OCI-LY1 (cell line): ENCODE data around the gene CCDC187.

Source experiments
- H2AFZ ChIP-seq: fragments of 200-600 bp; sonication (generic), shearing (Covaris generic); 2 replicates; pipeline ENCODE4 v1.6.0; 2014; ENCODE audit warnings: antibody characterized with exemption, mild to moderate bottlenecking, low read length
- H3F3A ChIP-seq: fragments of 200-600 bp; sonication (generic), shearing (Covaris generic); 2 replicates; pipeline ENCODE4 v1.6.0; 2014; ENCODE audit warnings: mild to moderate bottlenecking, antibody characterized with exemption, low read length, moderate library complexity; ENCODE audit not compliant: insufficient read depth
- H3K27ac ChIP-seq: fragments of 200-600 bp; sonication (generic); 2 replicates; pipeline ENCODE4 v1.5.1; 2014; ENCODE audit warnings: low read length, mixed run types, mild to moderate bottlenecking, low read depth; ENCODE audit not compliant: poor library complexity, severe bottlenecking
- H3K27me3 ChIP-seq: fragments of 200-600 bp; sonication (generic); 2 replicates; pipeline ENCODE4 v1.6.0; 2014; ENCODE audit warnings: antibody characterized with exemption, mild to moderate bottlenecking, low read length, moderate library complexity; ENCODE audit not compliant: insufficient read depth
- H3K36me3 ChIP-seq: fragments of 200-600 bp; sonication (generic); 2 replicates; pipeline ENCODE4 v1.6.1; 2014; ENCODE audit warnings: mild to moderate bottlenecking, antibody characterized with exemption, low read length, moderate library complexity, mixed read lengths; ENCODE audit not compliant: insufficient read depth
- H3K4me1 ChIP-seq: fragments of 200-600 bp; sonication (generic); 2 replicates; pipeline ENCODE4 v1.5.1; 2014; ENCODE audit warnings: mild to moderate bottlenecking, low read length, moderate library complexity; ENCODE audit not compliant: insufficient read depth, severe bottlenecking
- H3K4me2 ChIP-seq: fragments of 200-600 bp; sonication (generic), shearing (Covaris generic); 2 replicates; pipeline ENCODE4 v1.6.1; 2014; ENCODE audit warnings: low read length
- H3K4me3 ChIP-seq: fragments of 200-600 bp; sonication (generic); 2 replicates; pipeline ENCODE4 v1.5.1; 2014; ENCODE audit warnings: low read length, low read depth, mild to moderate bottlenecking, mixed read lengths; ENCODE audit not compliant: poor library complexity, severe bottlenecking
- H3K79me2 ChIP-seq: fragments of 200-600 bp; shearing (Covaris generic); 2 replicates; pipeline ENCODE4 v1.6.1; 2016; ENCODE audit warnings: mixed run types, low read length, mixed read lengths; ENCODE audit not compliant: insufficient read depth
- H3K9ac ChIP-seq: fragments of 200-600 bp; sonication (generic), shearing (Covaris generic); 2 replicates; pipeline ENCODE4 v1.6.1; 2014; ENCODE audit warnings: mild to moderate bottlenecking, low read length, mixed read lengths
- H3K9me2 ChIP-seq: fragments of 200-600 bp; sonication (generic), shearing (Covaris generic); 2 replicates; pipeline ENCODE4 v1.6.1; 2014; ENCODE audit warnings: low read depth, mild to moderate bottlenecking, low read length, mixed read lengths
- H3K9me3 ChIP-seq: fragments of 200-600 bp; shearing (Covaris generic); 2 replicates; pipeline ENCODE4 v1.6.1; 2014; ENCODE audit warnings: low read length, mixed read lengths
- H4K20me1 ChIP-seq: fragments of 200-600 bp; sonication (generic), shearing (Covaris generic); 2 replicates; pipeline ENCODE4 v1.6.0; 2016; ENCODE audit warnings: mild to moderate bottlenecking, low read length; ENCODE audit not compliant: insufficient read depth
- EZH2 ChIP-seq: fragments of 200-600 bp; sonication (generic), shearing (Covaris generic); IDR thresholded peaks from 2 replicates; pipeline ENCODE4 v1.8.0; 2017; ENCODE audit warnings: borderline replicate concordance, mixed run types, mild to moderate bottlenecking, antibody characterized with exemption, low read length, moderate library complexity, mixed read lengths
- TF ChIP-seq, protein P1 (sequence below): fragments of 200-600 bp; sonication (generic), shearing (Covaris generic); IDR thresholded peaks from 2 replicates; pipeline ENCODE4 v1.5.1; 2017; ENCODE audit warnings: mild to moderate bottlenecking, antibody characterized with exemption, low read length, moderate library complexity, mixed read lengths

Gene CCDC187

DNA sequence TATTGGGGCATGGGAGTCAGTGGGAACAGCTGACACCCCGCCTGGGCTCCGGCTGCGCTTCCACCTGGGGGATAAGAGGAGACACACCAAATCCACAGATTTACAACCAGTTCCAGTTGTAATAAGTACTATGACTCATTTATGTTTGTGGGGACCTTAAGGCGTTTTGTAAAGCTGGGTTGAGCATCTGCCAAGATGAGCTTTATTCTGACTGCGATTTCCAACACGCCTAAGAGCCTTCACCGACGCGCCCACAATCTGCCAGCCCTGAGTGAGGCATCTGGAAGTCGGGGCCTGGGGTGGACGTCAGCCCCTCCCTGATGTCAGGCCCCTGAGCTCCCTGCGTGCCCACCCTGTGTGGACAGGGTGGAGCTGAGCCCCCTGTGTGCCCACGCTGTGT lies 84.6 kb downstream of the CCDC187 start:
- Histone ChIP-seq H2AFZ (no peak overlapping the region), H3K36me3 (peaks cover 94% of the 10 kb centered on the region), H3K79me2 (no peaks in the 10 kb centered on the region), H3K9me3 (no peaks in the 10 kb centered on the region), H3F3A (no peaks in the 10 kb centered on the region), H3K27me3 (no peaks in the 10 kb centered on the region), H3K27ac (no peak overlapping the region), H3K4me1 (peaks cover 35% of the 10 kb centered on the region), H3K4me2 (no peak overlapping the region), H3K4me3 (no peak overlapping the region), H3K9ac (no peak overlapping the region), H4K20me1 (no peaks in the 10 kb centered on the region), H3K9me2 (no peaks in the 10 kb centered on the region)
- no peak for TF ChIP-seq EZH2
- TF ChIP-seq, protein P1, sequence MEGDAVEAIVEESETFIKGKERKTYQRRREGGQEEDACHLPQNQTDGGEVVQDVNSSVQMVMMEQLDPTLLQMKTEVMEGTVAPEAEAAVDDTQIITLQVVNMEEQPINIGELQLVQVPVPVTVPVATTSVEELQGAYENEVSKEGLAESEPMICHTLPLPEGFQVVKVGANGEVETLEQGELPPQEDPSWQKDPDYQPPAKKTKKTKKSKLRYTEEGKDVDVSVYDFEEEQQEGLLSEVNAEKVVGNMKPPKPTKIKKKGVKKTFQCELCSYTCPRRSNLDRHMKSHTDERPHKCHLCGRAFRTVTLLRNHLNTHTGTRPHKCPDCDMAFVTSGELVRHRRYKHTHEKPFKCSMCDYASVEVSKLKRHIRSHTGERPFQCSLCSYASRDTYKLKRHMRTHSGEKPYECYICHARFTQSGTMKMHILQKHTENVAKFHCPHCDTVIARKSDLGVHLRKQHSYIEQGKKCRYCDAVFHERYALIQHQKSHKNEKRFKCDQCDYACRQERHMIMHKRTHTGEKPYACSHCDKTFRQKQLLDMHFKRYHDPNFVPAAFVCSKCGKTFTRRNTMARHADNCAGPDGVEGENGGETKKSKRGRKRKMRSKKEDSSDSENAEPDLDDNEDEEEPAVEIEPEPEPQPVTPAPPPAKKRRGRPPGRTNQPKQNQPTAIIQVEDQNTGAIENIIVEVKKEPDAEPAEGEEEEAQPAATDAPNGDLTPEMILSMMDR: no peak

GRCh38 chr9:136218673-136219072 lies 85.2 kb downstream of the CCDC187 start:
- no peaks in the 10 kb centered on the region for H3K79me2 ChIP-seq
- peaks cover 29% of the 10 kb centered on the region for H3K4me1 ChIP-seq
- H3K27me3 ChIP-seq: no peaks in the 10 kb centered on the region
- no peak overlapping the region for H3K9ac ChIP-seq
- no peak overlapping the region for H3K4me3 ChIP-seq
- H3F3A ChIP-seq: no peaks in the 10 kb centered on the region
- H3K9me3 ChIP-seq: peaks cover 3% of the 10 kb centered on the region; the same call in 1 of the 2 replicates
- H3K9me2 ChIP-seq: no peaks in the 10 kb centered on the region
- no peak overlapping the region for H2AFZ ChIP-seq
- peaks cover 94% of the 10 kb centered on the region for H3K36me3 ChIP-seq
- TF ChIP-seq EZH2: no peak
- TF ChIP-seq, protein P1: no peak
- H3K27ac ChIP-seq: no peak overlapping the region
- no peak overlapping the region for H3K4me2 ChIP-seq
- H4K20me1 ChIP-seq: no peaks in the 10 kb centered on the region

GRCh38 chr9:136218271-136218670 lies 85.6 kb downstream of the CCDC187 start:
- peaks cover 25% of the 10 kb centered on the region for H3K4me1 ChIP-seq
- no peaks in the 10 kb centered on the region for H3K9me2 ChIP-seq
- H3K9ac ChIP-seq: no peak overlapping the region
- no peaks in the 10 kb centered on the region for H3K79me2 ChIP-seq
- H2AFZ ChIP-seq: no peak overlapping the region
- H3K4me2 ChIP-seq: no peak overlapping the region
- H3K36me3 ChIP-seq: peaks cover 94% of the 10 kb centered on the region
- no peak overlapping the region for H3K27ac ChIP-seq
- H3K9me3 ChIP-seq: peaks cover 6% of the 10 kb centered on the region; the same call in 1 of the 2 replicates
- no peaks in the 10 kb centered on the region for H3F3A ChIP-seq
- no peaks in the 10 kb centered on the region for H3K27me3 ChIP-seq
- H3K4me3 ChIP-seq: no peak overlapping the region
- no peak for TF ChIP-seq EZH2
- TF ChIP-seq, protein P1: no peak
- no peaks in the 10 kb centered on the region for H4K20me1 ChIP-seq
